HCT116 (cell line): ENCODE results near the gene GGA1. TPM values are rescaled to one million over a fixed set of nuclear protein-coding genes. Genes with fewer than 3 reads are reported as not detected.

Experiments used
- ATAC-seq: fragments of 200-7000 bp; cut with Tn5 transposase; 2 replicates; pipeline ENCODE4 v1.9.1; 2020; ENCODE audit warnings: mild to moderate bottlenecking, moderate library complexity
- BruUV-seq: library from RNA; stranded (reverse); fragments of 400-500 nt; replicated peaks from 2 replicates; lab custom pipeline; 2021; lab: Mats Ljungman, UMichigan
- CTCF ChIA-PET: fragments of 300-600 bp; sonication (Branson Sonifier 250); formaldehyde crosslinking; loops from one replicate; lab custom pipeline; 2021; ENCODE audit warnings: antibody characterized with exemption; lab: Charles Lee
- POLR2A ChIA-PET: fragments of 300-600, 350-600 bp; sonication (Branson Sonifier 250); formaldehyde crosslinking; loops from one replicate; lab custom pipeline; 2021; ENCODE audit warnings: antibody characterized with exemption; lab: Charles Lee
- RAD21 ChIA-PET, 2 experiments: fragments of 300-600 bp; sonication (Branson Sonifier 250); formaldehyde crosslinking; loops; one replicate each; lab custom pipeline; 2023; ENCODE audit warnings: low total read pairs in 2 of 2; ENCODE audit not compliant: uncharacterized antibody in 2 of 2, unreplicated experiment in 2 of 2, low non-redundant PET in 1 of 2; lab: Charles Lee
- DNase-seq: peaks from one replicate; pipeline ENCODE4 v3.0.0-alpha.2; 2010; ENCODE audit warnings: low read depth, low spot score
- H2AFZ ChIP-seq: fragments of 200-600 bp; shearing (Covaris generic), sonication (generic); 2 replicates; pipeline ENCODE4 v1.6.1; 2017; ENCODE audit warnings: low read depth, mixed run types, mixed read lengths, antibody characterized with exemption, low read length; ENCODE audit not compliant: poor library complexity, severe bottlenecking
- H3K27ac ChIP-seq: 2 replicates; pipeline ENCODE4 v1.5.1; 2012; ENCODE audit warnings: low read depth, low read length
- H3K27me3 ChIP-seq: fragments of 200-600 bp; sonication (generic); 2 replicates; pipeline ENCODE4 v1.6.1; 2016; ENCODE audit warnings: mixed run types, low read length, mixed read lengths; ENCODE audit not compliant: insufficient read depth
- H3K36me3 ChIP-seq, 2 experiments: fragments of 200-500 bp in 1 of 2; fragments of 200-600 bp in 1 of 2; sonication (Bioruptor generic) in 1 of 2; sonication (generic) in 1 of 2; 2 replicates each; pipeline versions ENCODE4 v1.5.1 to v1.6.1; 2014 to 2016; ENCODE audit warnings: low read length in 2 of 2, inconsistent platforms in 1 of 2, mixed read lengths in 1 of 2, mixed run types in 1 of 2; ENCODE audit not compliant: insufficient read depth in 2 of 2, control insufficient read depth in 1 of 2
- H3K4me1 ChIP-seq, 2 experiments: fragments of 200-600 bp in 1 of 2; sonication (generic) in 1 of 2; 2 replicates each; pipeline versions ENCODE4 v1.5.1 to v1.6.1; 2012 to 2017; ENCODE audit warnings: low read length in 2 of 2, inconsistent platforms in 1 of 2, mild to moderate bottlenecking in 1 of 2, mixed read lengths in 1 of 2, mixed run types in 1 of 2, moderate library complexity in 1 of 2; ENCODE audit not compliant: insufficient read depth in 2 of 2, control insufficient read depth in 1 of 2
- H3K4me2 ChIP-seq: fragments of 200-600 bp; sonication (generic); 2 replicates; pipeline ENCODE4 v1.6.1; 2017; ENCODE audit warnings: mixed run types, low read length, mixed read lengths
- H3K4me3 ChIP-seq, 2 experiments: fragments of 200-600 bp in 1 of 2; sonication (generic) in 1 of 2; replicated peaks in 1 of 2; 2 replicates each; pipeline ENCODE4 v1.5.1; 2011 to 2016; ENCODE audit warnings: low read length in 2 of 2, control low read depth in 1 of 2, low read depth in 1 of 2, mild to moderate bottlenecking in 1 of 2, mixed read lengths in 1 of 2, mixed run types in 1 of 2
- H3K79me2 ChIP-seq: fragments of 200-600 bp; sonication (generic); 2 replicates; pipeline ENCODE4 v1.6.1; 2017; ENCODE audit warnings: mild to moderate bottlenecking, mixed run types, low read length, moderate library complexity, mixed read lengths; ENCODE audit not compliant: insufficient read depth
- H3K9ac ChIP-seq: fragments of 200-600 bp; sonication (generic); 2 replicates; pipeline ENCODE4 v1.6.1; 2016; ENCODE audit warnings: low read length, mixed read lengths
- H3K9me2 ChIP-seq: fragments of 200-600 bp; sonication (generic), shearing (Covaris generic); 2 replicates; pipeline ENCODE4 v1.6.1; 2017; ENCODE audit warnings: mixed run types, mild to moderate bottlenecking, moderate library complexity; ENCODE audit not compliant: insufficient read depth
- H3K9me3 ChIP-seq, 2 experiments: fragments of 200-500 bp in 1 of 2; fragments of 200-600 bp in 1 of 2; sonication (Bioruptor generic) in 1 of 2; sonication (generic) in 1 of 2; 2 replicates each; pipeline ENCODE4 v1.6.1; 2014 to 2017; ENCODE audit warnings: low read length in 2 of 2, mixed read lengths in 2 of 2, inconsistent platforms in 1 of 2, low read depth in 1 of 2, mild to moderate bottlenecking in 1 of 2, mixed run types in 1 of 2, moderate library complexity in 1 of 2; ENCODE audit not compliant: control insufficient read depth in 1 of 2, insufficient read depth in 1 of 2
- H4K20me1 ChIP-seq: fragments of 200-600 bp; sonication (generic), shearing (Covaris generic); 2 replicates; pipeline ENCODE4 v1.6.1; 2017; ENCODE audit warnings: mixed run types, mild to moderate bottlenecking, moderate library complexity; ENCODE audit not compliant: insufficient read depth
- CBX3 ChIP-seq: IDR thresholded peaks from 2 replicates; pipeline ENCODE4 v1.6.1; 2012; ENCODE audit warnings: low read depth
- CTCF ChIP-seq, 3 experiments: fragments of 200-600 bp in 1 of 3; sonication (generic) in 1 of 3; IDR thresholded peaks in 2 of 3; conservative IDR thresholded peaks in 1 of 3; 2 replicates each; pipeline ENCODE4 v1.5.1; 2012 to 2017; ENCODE audit warnings: low read depth in 2 of 3, low read length in 2 of 3, antibody characterized with exemption in 1 of 3, borderline replicate concordance in 1 of 3, control low read depth in 1 of 3, mild to moderate bottlenecking in 1 of 3, mixed read lengths in 1 of 3, mixed run types in 1 of 3, moderate library complexity in 1 of 3; ENCODE audit not compliant: insufficient read depth in 1 of 3
- ELF1 ChIP-seq: IDR thresholded peaks from 2 replicates; pipeline ENCODE4 v1.6.1; 2012; ENCODE audit warnings: low read depth, borderline replicate concordance
- EZH2phosphoT487 ChIP-seq: fragments of 200-600 bp; IDR thresholded peaks from 2 replicates; pipeline ENCODE4 v1.6.1; 2018; ENCODE audit warnings: antibody characterized with exemption, borderline replicate concordance
- FOSL1 ChIP-seq: IDR thresholded peaks from 2 replicates; pipeline ENCODE4 v1.6.1; 2012; ENCODE audit warnings: low read depth
- POLR2AphosphoS5 ChIP-seq: IDR thresholded peaks from 2 replicates; pipeline ENCODE4 v1.6.1; 2011; ENCODE audit warnings: mild to moderate bottlenecking, low read depth, low read length, moderate library complexity
- REST ChIP-seq: IDR thresholded peaks from 2 replicates; pipeline ENCODE4 v1.6.1; 2012; ENCODE audit warnings: low read depth
- SP1 ChIP-seq: IDR thresholded peaks from 2 replicates; pipeline ENCODE4 v1.6.1; 2012; ENCODE audit warnings: low read depth
- YY1 ChIP-seq: IDR thresholded peaks from 2 replicates; pipeline ENCODE4 v1.6.1; 2011; ENCODE audit warnings: low read length, low read depth, moderate library complexity, mild to moderate bottlenecking; ENCODE audit not compliant: insufficient replicate concordance; ENCODE audit errors: extremely low read depth
- intact Hi-C: fragments of 100-400 bp; cut with micrococcal nuclease; formaldehyde crosslinking; loops from 2 replicates; pipeline ENCODE4 v1.10.0; 2022
- total RNA-seq: library from RNA; stranded (reverse); gene quantifications from one replicate; pipeline ENCODE4 v1.2.1, GENCODE V29; 2021; ENCODE audit not compliant: unreplicated experiment

Gene GGA1
- total RNA-seq, 1 experiment from 2014 or later = 89.8 TPM

GRCh38 chr22:37604074-37604473 is 4.6 kb upstream of the GGA1 start:
- ChIA-PET RAD21 (no interaction called here), POLR2A (no interaction called here), CTCF (interaction anchor here (0.6 to 1.3 kb wide), 2 partner anchors 12 to 17 kb away, joined by 3 to 4 read pairs; no protein-coding TSS in a partner anchor)
- no peak for DNase-seq
- no TSS peak for BruUV-seq
- Histone ChIP-seq H3K4me1 (peaks cover 44 to 62% of the 10 kb centered on the region in 2 experiments), H3K9ac (no peak overlapping the region), H3K4me3 (no peak overlapping the region), H3K27me3 (no peaks in the 10 kb centered on the region), H2AFZ (no peak overlapping the region), H3K9me3 (no peaks in the 10 kb centered on the region), H3K27ac (no peak overlapping the region), H3K9me2 (no peaks in the 10 kb centered on the region), H3K4me2 (no peak overlapping the region), H4K20me1 (no peaks in the 10 kb centered on the region), H3K79me2 (peaks cover 3% of the 10 kb centered on the region), H3K36me3 (no peaks in the 10 kb centered on the region)
- intact Hi-C loops = no loop called here
- ATAC-seq = no peak
- TF ChIP-seq ELF1 = no peak
- no peak for TF ChIP-seq CBX3
- no peak for TF ChIP-seq YY1
- no peak for TF ChIP-seq POLR2AphosphoS5
- TF ChIP-seq REST = no peak
- TF ChIP-seq FOSL1 = no peak
- TF ChIP-seq SP1 = no peak
- no peak for TF ChIP-seq CTCF (IDR thresholded peaks at IDR 0.05 in 2 of 3, conservative IDR thresholded peaks at IDR 0.05 in 1 of 3; ENCODE audit: borderline replicate concordance in 1 of 3, insufficient read depth in 1 of 3, low read depth in 2 of 3, low read length in 2 of 3)
- no peak for TF ChIP-seq EZH2phosphoT487
